Stomach smooth muscle (tissue), 2 donors: Measurements from ENCODE around the gene RTN4R.
"Not testable (repeated sequence)": the region's sequence is repeated elsewhere in the genome, so short reads cannot be mapped to it uniquely, and the experiment has no call there.

Experiments used
- H3K27ac ChIP-seq: one replicate; pipeline ENCODE4 v1.7.0; 2013; ENCODE audit warnings: mild to moderate bottlenecking, low read length, inconsistent platforms
- H3K27me3 ChIP-seq, 2 donors: one replicate each; pipeline ENCODE4 v1.7.0; 2013; ENCODE audit warnings: low read length in 2 of 2; ENCODE audit not compliant: insufficient read depth in 2 of 2, control insufficient read depth in 1 of 2
- H3K36me3 ChIP-seq, 2 donors: one replicate each; pipeline ENCODE4 v1.7.0; 2013; ENCODE audit warnings: low read length in 2 of 2; ENCODE audit not compliant: control insufficient read depth in 2 of 2, insufficient read depth in 2 of 2
- H3K4me1 ChIP-seq: one replicate; pipeline ENCODE4 v1.7.0; 2013; ENCODE audit warnings: low read length; ENCODE audit not compliant: control insufficient read depth, insufficient read depth
- H3K4me3 ChIP-seq, 2 donors: one replicate each; pipeline ENCODE4 v1.7.0; 2013; ENCODE audit warnings: low read length in 2 of 2
- H3K9ac ChIP-seq, 2 donors: one replicate each; pipeline ENCODE4 v1.7.0; 2013; ENCODE audit warnings: low read length in 2 of 2, mild to moderate bottlenecking in 1 of 2
- H3K9me3 ChIP-seq, 2 donors: one replicate each; pipeline ENCODE4 v1.7.0; 2013; ENCODE audit warnings: low read length in 2 of 2; ENCODE audit not compliant: control insufficient read depth in 2 of 2
- donor health status: healthy.
- donor health status: Pancreatic carcinoma.

The RTN4R gene

GRCh38 chr22:20311249-20312062, 43.3 kb upstream of the RTN4R start:
- H3K27me3 ChIP-seq, H3K9me3 ChIP-seq, H3K4me3 ChIP-seq, H3K4me1 ChIP-seq, H3K27ac ChIP-seq, H3K9ac ChIP-seq, H3K36me3 ChIP-seq: not testable (repeated sequence)

GRCh38 chr22:20310773-20311172, 42.7 kb upstream of the RTN4R start:
- H3K4me1 ChIP-seq, H3K9me3 ChIP-seq, H3K27ac ChIP-seq, H3K9ac ChIP-seq, H3K36me3 ChIP-seq, H3K27me3 ChIP-seq, H3K4me3 ChIP-seq: not testable (repeated sequence)

- not testable (repeated sequence) for H3K36me3 ChIP-seq, H3K9ac ChIP-seq, H3K4me1 ChIP-seq, H3K4me3 ChIP-seq, H3K9me3 ChIP-seq, H3K27ac ChIP-seq, H3K27me3 ChIP-seq
These were observed 42.1 kb upstream of the RTN4R start for GRCh38 chr22:20310180-20310579.

GRCh38 chr22:20308806-20309650, 40.9 kb upstream of the RTN4R start:
- H3K9ac ChIP-seq, H3K27me3 ChIP-seq, H3K36me3 ChIP-seq, H3K4me3 ChIP-seq, H3K9me3 ChIP-seq, H3K4me1 ChIP-seq, H3K27ac ChIP-seq: not testable (repeated sequence)

- not testable (repeated sequence) for H3K4me3 ChIP-seq, H3K9ac ChIP-seq, H3K27me3 ChIP-seq, H3K27ac ChIP-seq, H3K9me3 ChIP-seq, H3K4me1 ChIP-seq, H3K36me3 ChIP-seq
These were observed 39.6 kb upstream of the RTN4R start for GRCh38 chr22:20307448-20308447.

- not testable (repeated sequence) for H3K27me3 ChIP-seq
These were observed 38.7 kb upstream of the RTN4R start for GRCh38 chr22:20306646-20307447.

GRCh38 chr22:20305894-20306645, 38.0 kb upstream of the RTN4R start:
- Histone ChIP-seq H3K9ac (no peak overlapping the region), H3K4me1 (no peaks in the 10 kb centered on the region), H3K36me3 (no peaks in the 10 kb centered on the region), H3K9me3 (no peaks in the 10 kb centered on the region), H3K27me3 (peaks cover 2 to 12% of the 10 kb centered on the region in 2 donors), H3K4me3 (no peak overlapping the region), H3K27ac (no peak overlapping the region)

More at GRCh38 chr22:20306646-20307447, 38.7 kb upstream of the RTN4R start:
- not testable (repeated sequence) for H3K9me3 ChIP-seq, H3K27ac ChIP-seq, H3K4me1 ChIP-seq, H3K9ac ChIP-seq, H3K4me3 ChIP-seq, H3K36me3 ChIP-seq

GRCh38 chr22:20305230-20305893, 37.2 kb upstream of the RTN4R start:
- not testable (repeated sequence) for H3K9me3 ChIP-seq, H3K4me3 ChIP-seq, H3K4me1 ChIP-seq, H3K9ac ChIP-seq, H3K27ac ChIP-seq, H3K36me3 ChIP-seq
- H3K27me3 ChIP-seq, result peaks cover 2 to 12% of the 10 kb centered on the region in 2 donors

- H3K9ac ChIP-seq, result no peak overlapping the region
- H3K4me1 ChIP-seq, result no peaks in the 10 kb centered on the region
- H3K9me3 ChIP-seq, result no peaks in the 10 kb centered on the region
- H3K27me3 ChIP-seq, result peaks cover 2 to 12% of the 10 kb centered on the region in 2 donors
- H3K36me3 ChIP-seq, result no peaks in the 10 kb centered on the region
- H3K27ac ChIP-seq, result no peak overlapping the region
- no peak overlapping the region for H3K4me3 ChIP-seq
These were observed 36.5 kb upstream of the RTN4R start for GRCh38 chr22:20304646-20305045.
